Measurements from ENCODE around the gene RPS6KA1.

- TF ChIP-seq EZH2 (IDR thresholded peaks at IDR 0.05; ENCODE audit: borderline replicate concordance, low read length), result no peak
- TF ChIP-seq CTCF (conservative IDR thresholded peaks at IDR 0.05 in 1 of 2, IDR thresholded peaks at IDR 0.05 in 1 of 2; ENCODE audit: extremely low read depth in 1 of 2, insufficient read depth in 1 of 2, low read depth in 1 of 2, low read length in 2 of 2), result peak; percentile 57 to 75
Measured at GRCh38 chr1:26530895-26531598, 1.5 kb downstream of the RPS6KA1 start.
